ENCODE measurements around the gene SLC4A3. TPM values are rescaled to one million over a fixed set of nuclear protein-coding genes. Genes with fewer than 3 reads are reported as not detected.

The SLC4A3 gene
- total RNA-seq, 3 donors from 2014 or later: 0.29 to 3.4 (median 0.34) TPM

- DNase-seq (no peak), ATAC-seq (no peak)
- intact Hi-C loops (cut with DNase I, micrococcal nuclease): no loop called here
- Histone ChIP-seq H3K4me3 (no peak overlapping the region), H3K36me3 (ENCODE audit: low read depth) (no peaks in the 10 kb centered on the region), H3K9me3 (peaks cover 3% of the 10 kb centered on the region), H3K4me1 (ENCODE audit: low read depth) (no peaks in the 10 kb centered on the region)
- no peak for TF ChIP-seq CTCF (IDR thresholded peaks at IDR 0.05)
Measured at GRCh38 chr2:219663116-219663762, 35.8 kb downstream of the SLC4A3 start.

- no peak for ATAC-seq
- no peak for DNase-seq
- Histone ChIP-seq H3K4me3 (no peak overlapping the region), H3K4me1 (ENCODE audit: low read depth) (no peaks in the 10 kb centered on the region), H3K36me3 (ENCODE audit: low read depth) (no peaks in the 10 kb centered on the region), H3K9me3 (peaks cover 3% of the 10 kb centered on the region)
- TF ChIP-seq CTCF (IDR thresholded peaks at IDR 0.05): no peak
- intact Hi-C loops (cut with DNase I, micrococcal nuclease): no loop called here
Measured at GRCh38 chr2:219664041-219664440, 36.6 kb downstream of the SLC4A3 start.

GRCh38 chr2:219664944-219665343 lies 37.5 kb downstream of the SLC4A3 start:
- intact Hi-C loops (cut with DNase I, micrococcal nuclease): no loop called here
- no peak for ATAC-seq
- no peak for DNase-seq
- Histone ChIP-seq H3K4me3 (no peak overlapping the region), H3K36me3 (ENCODE audit: low read depth) (no peaks in the 10 kb centered on the region), H3K4me1 (ENCODE audit: low read depth) (no peaks in the 10 kb centered on the region), H3K9me3 (peaks cover 3% of the 10 kb centered on the region)
- TF ChIP-seq CTCF (IDR thresholded peaks at IDR 0.05): no peak

GRCh38 chr2:219665926-219666325 lies 38.5 kb downstream of the SLC4A3 start:
- Histone ChIP-seq H3K36me3 (ENCODE audit: low read depth) (no peaks in the 10 kb centered on the region), H3K4me1 (ENCODE audit: low read depth) (no peaks in the 10 kb centered on the region), H3K9me3 (no peaks in the 10 kb centered on the region), H3K4me3 (no peak overlapping the region)
- ATAC-seq (no peak), DNase-seq (no peak)
- no peak for TF ChIP-seq CTCF (IDR thresholded peaks at IDR 0.05)
- intact Hi-C loops (cut with DNase I, micrococcal nuclease): no loop called here

- Histone ChIP-seq H3K4me3 (no peak overlapping the region), H3K4me1 (ENCODE audit: low read depth) (no peaks in the 10 kb centered on the region), H3K36me3 (ENCODE audit: low read depth) (no peaks in the 10 kb centered on the region), H3K9me3 (no peaks in the 10 kb centered on the region)
- DNase-seq (no peak), ATAC-seq (no peak)
- intact Hi-C loops (cut with DNase I, micrococcal nuclease): no loop called here
- no peak for TF ChIP-seq CTCF (IDR thresholded peaks at IDR 0.05)
Measured at GRCh38 chr2:219668316-219668715, 40.9 kb downstream of the SLC4A3 start.

GRCh38 chr2:219670386-219670785 lies 43.0 kb downstream of the SLC4A3 start:
- Histone ChIP-seq H3K9me3 (no peaks in the 10 kb centered on the region), H3K4me1 (ENCODE audit: low read depth) (no peaks in the 10 kb centered on the region), H3K4me3 (no peak overlapping the region), H3K36me3 (ENCODE audit: low read depth) (no peaks in the 10 kb centered on the region)
- intact Hi-C loops (cut with DNase I, micrococcal nuclease): no loop called here
- DNase-seq: no peak
- ATAC-seq: no peak
- no peak for TF ChIP-seq CTCF (IDR thresholded peaks at IDR 0.05)

Measured in mucosa of descending colon (tissue), 3 donors.